ENCODE results near the gene UTP25.

DNA sequence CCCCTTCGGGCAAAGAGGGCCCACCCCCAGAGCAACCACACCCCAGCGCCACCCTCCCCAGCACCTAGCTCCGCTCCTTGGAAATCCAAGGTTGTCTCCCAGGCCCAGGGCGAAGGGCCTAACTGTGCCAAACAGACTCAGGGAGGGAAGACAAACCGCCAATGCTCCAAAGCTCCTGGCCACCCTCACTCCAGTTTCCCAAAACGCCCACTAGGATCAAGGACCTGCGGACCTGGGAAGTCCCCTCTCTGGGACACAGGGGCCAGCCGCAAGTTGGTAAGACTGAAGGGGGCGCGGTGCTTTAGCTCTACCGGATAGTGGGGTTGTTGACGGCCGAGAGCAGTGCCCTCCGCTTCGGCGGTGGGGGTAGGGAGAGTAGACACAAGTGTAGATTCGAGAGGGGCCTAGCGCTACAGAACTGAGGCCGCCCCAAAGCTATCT is 22.4 kb upstream of the UTP25 start:
- TF ChIP-seq, protein P1, sequence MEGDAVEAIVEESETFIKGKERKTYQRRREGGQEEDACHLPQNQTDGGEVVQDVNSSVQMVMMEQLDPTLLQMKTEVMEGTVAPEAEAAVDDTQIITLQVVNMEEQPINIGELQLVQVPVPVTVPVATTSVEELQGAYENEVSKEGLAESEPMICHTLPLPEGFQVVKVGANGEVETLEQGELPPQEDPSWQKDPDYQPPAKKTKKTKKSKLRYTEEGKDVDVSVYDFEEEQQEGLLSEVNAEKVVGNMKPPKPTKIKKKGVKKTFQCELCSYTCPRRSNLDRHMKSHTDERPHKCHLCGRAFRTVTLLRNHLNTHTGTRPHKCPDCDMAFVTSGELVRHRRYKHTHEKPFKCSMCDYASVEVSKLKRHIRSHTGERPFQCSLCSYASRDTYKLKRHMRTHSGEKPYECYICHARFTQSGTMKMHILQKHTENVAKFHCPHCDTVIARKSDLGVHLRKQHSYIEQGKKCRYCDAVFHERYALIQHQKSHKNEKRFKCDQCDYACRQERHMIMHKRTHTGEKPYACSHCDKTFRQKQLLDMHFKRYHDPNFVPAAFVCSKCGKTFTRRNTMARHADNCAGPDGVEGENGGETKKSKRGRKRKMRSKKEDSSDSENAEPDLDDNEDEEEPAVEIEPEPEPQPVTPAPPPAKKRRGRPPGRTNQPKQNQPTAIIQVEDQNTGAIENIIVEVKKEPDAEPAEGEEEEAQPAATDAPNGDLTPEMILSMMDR (IDR thresholded peaks at IDR 0.05): no peak
- no peak for TF ChIP-seq POLR2A (IDR thresholded peaks at IDR 0.05)
- TF ChIP-seq POLR2AphosphoS5 (IDR thresholded peaks at IDR 0.05): no peak

Measured in stomach (tissue), 4 donors.